Measurements from ENCODE around the gene SCYGR5. TPM values are rescaled to one million over a fixed set of nuclear protein-coding genes. Genes with fewer than 3 reads are reported as not detected.

The SCYGR5 gene
- total and polyA plus RNA-seq, 2 of the 8 experiments (the other 6 are each of a cell fraction or from before 2014, with no cell fraction given) = not detected

DNA sequence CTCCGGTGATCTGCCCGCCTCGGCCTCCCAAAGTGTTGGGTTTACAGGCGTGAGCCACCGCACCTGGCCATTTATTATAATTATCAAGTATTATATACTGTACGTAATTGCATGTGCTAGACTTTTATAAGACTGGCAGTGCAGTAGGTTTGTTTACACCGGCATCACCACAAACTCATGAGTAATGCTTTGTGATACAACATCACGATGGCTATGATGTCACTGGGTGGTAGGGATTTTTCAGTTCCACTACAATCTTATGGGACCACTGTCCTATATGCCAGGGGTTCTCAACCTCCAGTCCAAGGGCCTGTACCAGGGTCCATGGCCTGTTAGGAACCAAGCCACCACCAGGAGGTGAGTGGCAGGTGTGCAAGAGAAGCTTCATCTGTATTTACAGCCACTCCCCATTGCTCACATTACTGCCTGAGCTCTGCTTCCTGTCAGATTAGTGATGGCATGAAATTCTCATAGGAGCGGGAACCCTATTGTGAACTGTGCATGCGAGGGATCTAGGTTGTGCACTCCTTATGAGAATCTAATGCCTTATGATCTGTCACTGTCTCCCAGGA, 39.9 kb upstream of the SCYGR5 start:
- Histone ChIP-seq H4K8ac (ENCODE audit: extremely low read depth, insufficient read depth, low read length) (no peak overlapping the region), H3K23ac (ENCODE audit: insufficient read length) (no peak overlapping the region), H3K23me2 (ENCODE audit: low read depth, low read length) (no peaks in the 10 kb centered on the region; the same call in 1 of the 2 replicates), H4K91ac (replicated peaks; ENCODE audit: insufficient read length, low read length) (no peak overlapping the region), H2BK15ac (ENCODE audit: low read length) (no peak overlapping the region), H3K9me3 (ENCODE audit: insufficient read depth in 2 of 2, low read depth in 1 of 2, low read length in 1 of 2) (no peaks in the 10 kb centered on the region), H3K79me2 (ENCODE audit: control insufficient read depth in 1 of 2, insufficient read depth in 2 of 2, low read length in 2 of 2) (no peaks in the 10 kb centered on the region), H3K56ac (replicated peaks; ENCODE audit: insufficient read length, low read depth, low read length) (no peak overlapping the region), H3K14ac (ENCODE audit: insufficient read length) (no peak overlapping the region), H3K4ac (replicated peaks; ENCODE audit: insufficient read length, low read depth, low read length) (no peak overlapping the region), H2AFZ (ENCODE audit: low read length) (no peak overlapping the region), H2BK20ac (ENCODE audit: low read length) (no peak overlapping the region), H3K18ac (ENCODE audit: extremely low read depth, low read length) (no peak overlapping the region), H3K4me2 (ENCODE audit: insufficient read depth in 1 of 2, low read depth in 2 of 2, low read length in 2 of 2) (no peak overlapping the region), H3K27me3 (replicated peaks in 1 of 4; ENCODE audit: control insufficient read depth in 3 of 4, extremely low read depth in 1 of 4, insufficient read depth in 3 of 4, low read length in 3 of 4) (no peaks in the 10 kb centered on the region), H3K79me1 (ENCODE audit: low read depth, low read length) (no peaks in the 10 kb centered on the region; the same call in 1 of the 2 replicates), H2BK12ac (ENCODE audit: low read depth, low read length) (no peak overlapping the region), H2BK120ac (replicated peaks; ENCODE audit: low read depth, low read length) (no peak overlapping the region), H3K9ac (replicated peaks in 1 of 4; ENCODE audit: extremely low read depth in 1 of 4, low read depth in 3 of 4, low read length in 3 of 4) (no peak overlapping the region), H3K4me1 (replicated peaks in 1 of 4; ENCODE audit: control insufficient read depth in 3 of 4, insufficient read depth in 4 of 4, low read length in 3 of 4) (no peaks in the 10 kb centered on the region), H3K36me3 (ENCODE audit: control insufficient read depth in 2 of 4, insufficient read depth in 4 of 4, low read length in 3 of 4) (no peaks in the 10 kb centered on the region), H2BK5ac (ENCODE audit: low read depth, low read length) (no peak overlapping the region), H2AK5ac (ENCODE audit: low read depth, low read length) (no peak overlapping the region), H4K5ac (ENCODE audit: insufficient read length, low read depth, low read length) (no peak overlapping the region), H3K27ac (ENCODE audit: low read depth, low read length) (no peak overlapping the region), H4K20me1 (replicated peaks in 1 of 2; ENCODE audit: control insufficient read depth in 1 of 2, insufficient read depth in 2 of 2, low read length in 2 of 2) (no peaks in the 10 kb centered on the region), H3K4me3 (ENCODE audit: extremely low read depth in 1 of 4, insufficient read depth in 2 of 4, low read depth in 3 of 4, low read length in 4 of 4) (no peak overlapping the region)
- FAIRE-seq (no peak), DNase-seq (ENCODE audit: low read depth in 1 of 2, low spot score in 2 of 2) (no peak)
- 95% methylated on average over 10 of the region's 10 CpGs; no CpG with 5 or more reads in 1 of the 2 experiments for WGBS, 2 experiments (ENCODE audit: extremely low coverage in 1 of 2, insufficient coverage in 1 of 2, insufficient read length in 1 of 2, insufficient replicate concordance in 2 of 2, low coverage in 1 of 2, low lambda C conversion rate in 2 of 2, missing lambda C conversion rate in 1 of 2)
- ChIA-PET CTCF (ENCODE audit: partially characterized antibody) (interaction anchor here (0.6 to 1.0 kb wide), 2 partner anchors 10 to 144 kb away, joined by 3 to 4 read pairs; no protein-coding TSS in a partner anchor), POLR2A (ENCODE audit: partially characterized antibody) (no interaction called here)
- no peak for TF ChIP-seq EGR1 (IDR thresholded peaks at IDR 0.05; ENCODE audit: borderline replicate concordance, low read depth, low read length)
- no peak for TF ChIP-seq RBBP5 (IDR thresholded peaks at IDR 0.05; ENCODE audit: borderline replicate concordance, low read depth, low read length)
- no peak for TF ChIP-seq BACH1 (IDR thresholded peaks at IDR 0.05; ENCODE audit: low read length)
- TF ChIP-seq RXRA (IDR thresholded peaks at IDR 0.05; ENCODE audit: insufficient read depth, low read depth, low read length) = no peak
- TF ChIP-seq KDM5A (IDR thresholded peaks at IDR 0.05; ENCODE audit: low read length) = no peak
- TF ChIP-seq, protein P1, sequence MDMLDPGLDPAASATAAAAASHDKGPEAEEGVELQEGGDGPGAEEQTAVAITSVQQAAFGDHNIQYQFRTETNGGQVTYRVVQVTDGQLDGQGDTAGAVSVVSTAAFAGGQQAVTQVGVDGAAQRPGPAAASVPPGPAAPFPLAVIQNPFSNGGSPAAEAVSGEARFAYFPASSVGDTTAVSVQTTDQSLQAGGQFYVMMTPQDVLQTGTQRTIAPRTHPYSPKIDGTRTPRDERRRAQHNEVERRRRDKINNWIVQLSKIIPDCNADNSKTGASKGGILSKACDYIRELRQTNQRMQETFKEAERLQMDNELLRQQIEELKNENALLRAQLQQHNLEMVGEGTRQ (IDR thresholded peaks at IDR 0.05; ENCODE audit: low read length) = no peak
- no peak for TF ChIP-seq SIRT6 (IDR thresholded peaks at IDR 0.05; ENCODE audit: low read length)
- TF ChIP-seq TAF1 (IDR thresholded peaks at IDR 0.05; ENCODE audit: low read depth, low read length) = no peak
- TF ChIP-seq ZNF274 (IDR thresholded peaks at IDR 0.05; ENCODE audit: borderline replicate concordance, extremely low read depth, low read length) = no peak
- no peak for TF ChIP-seq BRCA1 (IDR thresholded peaks at IDR 0.05; ENCODE audit: low read depth, low read length)
- no peak for TF ChIP-seq EZH2 (IDR thresholded peaks at IDR 0.05; ENCODE audit: low read depth, low read length, severe bottlenecking)
- no peak for TF ChIP-seq CBX5 (IDR thresholded peaks at IDR 0.05; ENCODE audit: low read depth, low read length)
- TF ChIP-seq CTBP2 (IDR thresholded peaks at IDR 0.05; ENCODE audit: borderline replicate concordance, insufficient read depth, insufficient read length, low read length) = no peak
